Measurements from ENCODE around the gene PADI1. TPM values are rescaled to one million over a fixed set of nuclear protein-coding genes. Genes with fewer than 3 reads are reported as not detected.

The PADI1 gene
- total and polyA plus RNA-seq, 2 of the 8 experiments (the other 6 are each of a cell fraction or from before 2014, with no cell fraction given) = 0.20 to 0.30 TPM

DNA sequence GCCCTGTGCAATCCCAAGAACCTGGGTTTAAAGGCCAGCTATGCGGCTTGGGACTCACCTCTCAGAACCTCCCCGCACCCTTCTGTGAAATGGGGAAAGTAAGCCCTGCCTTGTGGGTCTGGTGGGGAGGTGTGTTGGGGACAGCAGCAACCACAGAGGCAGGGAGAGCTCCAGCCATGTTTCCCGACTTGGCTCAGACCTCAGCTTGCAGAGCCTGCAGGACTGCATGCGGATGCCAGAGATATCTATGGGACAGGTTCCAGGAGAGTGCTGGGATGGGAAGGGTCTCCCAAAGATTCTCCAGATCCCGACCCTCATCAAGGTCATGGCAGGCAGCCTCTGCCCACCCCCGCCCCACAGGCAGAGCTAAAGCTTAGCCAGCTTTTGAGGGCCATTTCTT is 20.2 kb downstream of the PADI1 start (continued):
- TF ChIP-seq, protein P1, sequence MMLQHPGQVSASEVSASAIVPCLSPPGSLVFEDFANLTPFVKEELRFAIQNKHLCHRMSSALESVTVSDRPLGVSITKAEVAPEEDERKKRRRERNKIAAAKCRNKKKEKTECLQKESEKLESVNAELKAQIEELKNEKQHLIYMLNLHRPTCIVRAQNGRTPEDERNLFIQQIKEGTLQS (IDR thresholded peaks at IDR 0.05; ENCODE audit: insufficient read depth, low read depth, low read length) = no peak
- TF ChIP-seq ASH2L (IDR thresholded peaks at IDR 0.05; ENCODE audit: low read length) (no peak), CHD1 (IDR thresholded peaks at IDR 0.05; ENCODE audit: low read depth, low read length) (no peak), CBX8 (IDR thresholded peaks at IDR 0.05; ENCODE audit: borderline replicate concordance, low read depth, low read length) (no peak), MAFK (IDR thresholded peaks at IDR 0.05; ENCODE audit: low read depth, low read length) (no peak), CHD2 (IDR thresholded peaks at IDR 0.05; ENCODE audit: low read length) (no peak), CTBP2 (IDR thresholded peaks at IDR 0.05; ENCODE audit: borderline replicate concordance, insufficient read depth, insufficient read length, low read length) (no peak), TAF7 (optimal IDR thresholded peaks at IDR 0.05; ENCODE audit: borderline replicate concordance, low read depth, low read length) (no peak)
